NCI-H1092 (cell line): Measurements from ENCODE around the gene ADGRL3.
"Not testable (repeated sequence)": the region's sequence is repeated elsewhere in the genome, so short reads cannot be mapped to it uniquely, and the experiment has no call there.

Experiments
- DNase-seq: peaks from one replicate; lab custom pipeline; 2025; lab: John Stamatoyannopoulos, UW

The ADGRL3 gene

DNA sequence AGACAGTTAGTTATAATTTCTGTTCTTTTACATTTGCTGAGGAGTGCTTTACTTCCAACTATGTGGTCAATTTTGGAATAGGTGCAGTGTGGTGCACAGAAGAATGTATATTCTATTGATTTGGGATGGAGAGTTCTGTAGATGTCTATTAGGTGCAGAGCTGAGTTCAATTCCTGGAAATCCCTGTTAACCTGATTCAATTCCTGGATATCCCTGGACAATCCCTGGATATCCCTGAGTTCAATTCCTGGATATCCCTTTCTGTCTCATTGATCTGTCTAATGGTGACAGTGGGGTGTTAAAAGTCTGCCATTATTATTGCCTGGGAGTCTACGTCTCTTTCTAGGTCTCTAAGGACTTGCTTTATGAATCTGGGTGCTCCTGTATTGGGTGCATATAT, 557.9 kb downstream of the ADGRL3 start:
- DNase-seq, result not testable (repeated sequence)

DNA sequence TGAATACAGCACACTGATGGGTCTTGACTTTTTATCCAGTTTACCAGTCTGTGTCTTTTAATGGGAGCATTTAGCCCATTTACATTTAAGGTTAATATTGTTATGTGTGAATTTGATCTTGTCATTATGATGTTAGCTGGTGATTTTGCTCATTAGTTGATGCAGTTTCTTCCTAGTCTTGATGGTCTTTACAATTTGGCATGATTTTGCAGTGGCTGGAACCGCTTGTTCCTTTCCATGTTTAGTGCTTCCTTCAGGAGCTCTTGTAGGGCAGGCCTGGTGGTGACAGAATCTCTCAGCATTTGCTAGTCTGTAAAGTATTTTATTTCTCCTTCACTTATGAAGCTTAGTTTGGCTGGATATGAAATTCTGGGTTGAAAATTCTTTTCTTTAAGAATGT, 558.5 kb downstream of the ADGRL3 start:
- DNase-seq, result not testable (repeated sequence)

DNA sequence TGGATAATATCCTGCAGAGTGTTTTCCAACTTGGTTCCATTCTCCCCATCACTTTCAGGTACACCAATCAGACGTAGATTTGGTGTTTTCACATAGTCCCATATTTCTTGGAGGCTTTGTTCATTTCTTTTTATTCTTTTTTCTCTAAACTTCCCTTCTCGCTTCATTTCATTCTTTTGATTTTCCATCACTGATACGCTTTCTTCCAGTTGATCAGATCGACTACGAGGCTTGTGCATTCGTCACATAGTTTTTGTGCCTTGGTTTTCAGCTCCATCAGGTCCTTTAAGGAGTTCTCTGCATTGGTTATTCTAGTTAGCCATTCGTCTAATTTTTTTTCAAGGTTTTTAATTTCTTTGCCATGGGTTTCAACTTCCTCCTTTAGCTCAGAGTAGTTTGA, 559.1 kb downstream of the ADGRL3 start:
- DNase-seq, result not testable (repeated sequence)

DNA sequence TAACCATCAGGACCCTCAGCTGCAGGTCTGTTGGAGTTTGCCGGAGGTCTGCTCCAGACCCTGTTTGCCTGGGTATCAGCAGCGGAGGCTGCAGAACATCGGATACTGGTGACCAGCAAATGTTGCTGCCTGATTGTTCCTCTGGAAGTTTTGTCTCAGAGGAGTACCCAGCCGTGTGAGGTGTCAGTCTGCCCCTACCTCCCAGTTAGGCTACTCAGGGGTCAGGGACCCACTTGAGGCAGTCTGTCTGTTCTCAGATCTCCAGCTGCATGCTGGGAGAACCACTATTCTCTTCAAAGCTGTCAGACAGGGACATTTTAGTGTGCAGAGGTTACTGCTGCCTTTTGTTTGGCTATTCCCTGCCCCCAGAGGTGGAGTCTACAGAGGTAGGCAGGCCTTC, 559.8 kb downstream of the ADGRL3 start:
- DNase-seq, result not testable (repeated sequence)

DNA sequence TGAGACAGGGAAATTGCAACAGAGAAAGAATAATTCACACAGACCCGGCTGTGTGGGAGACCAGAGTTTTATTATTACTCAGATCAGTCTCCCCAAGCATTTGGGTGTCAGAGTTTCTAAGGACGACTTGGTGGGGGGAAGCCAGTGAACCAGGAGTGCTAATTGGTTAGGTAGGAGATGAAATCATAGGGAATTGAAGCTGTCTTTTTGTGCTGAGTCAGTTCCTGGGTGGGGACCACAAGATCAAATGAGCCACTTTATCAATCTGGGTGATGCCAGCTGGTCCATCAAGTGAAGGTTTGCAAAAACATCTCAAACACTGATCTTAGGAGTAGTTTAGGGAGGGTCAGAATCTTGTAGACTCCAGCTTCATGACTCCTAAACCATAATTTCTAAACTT, 560.7 kb downstream of the ADGRL3 start:
- DNase-seq, result no peak

DNA sequence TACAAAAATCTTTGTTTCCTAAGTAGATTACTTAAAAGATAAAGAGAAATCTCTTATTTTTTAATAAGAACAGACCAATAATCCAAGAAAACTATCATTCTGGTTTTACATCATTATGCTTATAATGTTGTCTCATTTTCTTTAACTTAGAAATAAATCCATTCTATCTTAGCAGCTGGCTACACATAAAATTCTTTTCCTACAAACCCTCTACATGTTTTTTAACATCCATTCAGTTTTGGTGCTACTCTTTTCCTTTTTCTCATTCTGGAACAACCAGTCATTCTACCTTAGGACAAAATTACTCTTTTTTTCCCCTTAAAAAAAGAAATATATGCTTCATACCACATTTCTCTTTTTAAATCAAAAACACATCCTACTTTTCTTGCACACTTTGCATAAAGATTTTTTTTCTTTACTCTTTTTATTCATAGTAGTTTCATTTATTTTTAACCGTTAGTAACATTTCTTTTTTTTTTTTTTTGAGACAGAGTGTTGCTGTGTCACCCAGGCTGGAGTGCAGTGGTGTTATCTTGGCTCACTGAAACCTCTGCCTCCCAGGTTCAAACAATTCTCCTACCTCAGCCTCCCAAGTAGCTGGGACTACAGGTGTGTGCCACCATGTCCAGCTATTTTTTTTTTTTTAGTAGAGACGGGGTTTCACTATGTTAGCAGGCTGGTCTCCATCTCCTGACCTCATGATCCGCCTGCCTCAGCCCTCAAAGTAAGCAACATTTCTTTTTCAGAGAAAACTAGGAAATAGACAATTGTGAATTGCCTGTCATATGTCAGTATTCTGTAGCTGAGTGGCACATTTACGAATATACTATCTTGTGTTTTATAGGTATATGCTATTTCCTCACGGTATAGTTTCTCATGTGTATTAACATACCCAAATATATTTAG, 562.8 kb downstream of the ADGRL3 start:
- DNase-seq, result no peak

DNA sequence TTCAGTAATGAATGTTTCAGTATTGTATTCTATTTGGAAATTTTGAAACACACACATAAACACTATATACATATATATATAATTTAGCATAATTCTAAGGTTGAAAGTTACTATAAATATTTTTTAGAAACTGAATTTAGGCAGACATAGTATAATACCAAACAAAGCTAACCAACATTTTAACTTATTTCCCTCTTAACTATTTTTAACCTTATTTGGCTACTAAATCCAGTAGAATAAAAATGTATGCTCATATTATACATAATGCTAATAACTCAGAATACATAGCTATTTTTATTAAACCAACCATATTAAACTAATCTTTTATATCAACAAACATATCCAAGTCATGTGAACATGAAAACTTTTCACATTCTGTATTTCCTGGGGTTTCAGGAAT, 563.6 kb downstream of the ADGRL3 start:
- no peak for DNase-seq

DNA sequence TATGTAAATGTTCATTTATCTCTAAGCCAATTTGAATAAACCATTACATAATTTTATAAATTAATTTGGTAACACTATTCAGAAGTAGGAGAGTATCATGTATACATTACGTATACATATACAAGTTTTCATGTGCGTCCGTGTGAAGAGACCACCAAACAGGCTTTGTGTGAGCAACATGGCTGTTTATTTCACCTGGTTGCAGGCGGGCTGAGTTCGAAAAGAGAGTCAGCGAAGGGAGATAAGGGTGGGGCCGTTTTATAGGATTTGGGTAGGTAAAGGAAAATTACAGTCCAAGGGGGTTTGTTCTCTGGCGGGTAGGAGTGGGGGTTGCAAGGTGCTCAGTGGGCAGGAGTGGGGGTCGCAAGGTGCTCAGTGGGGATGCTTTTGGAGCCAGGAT, 564.0 kb downstream of the ADGRL3 start:
- not testable (repeated sequence) for DNase-seq

DNA sequence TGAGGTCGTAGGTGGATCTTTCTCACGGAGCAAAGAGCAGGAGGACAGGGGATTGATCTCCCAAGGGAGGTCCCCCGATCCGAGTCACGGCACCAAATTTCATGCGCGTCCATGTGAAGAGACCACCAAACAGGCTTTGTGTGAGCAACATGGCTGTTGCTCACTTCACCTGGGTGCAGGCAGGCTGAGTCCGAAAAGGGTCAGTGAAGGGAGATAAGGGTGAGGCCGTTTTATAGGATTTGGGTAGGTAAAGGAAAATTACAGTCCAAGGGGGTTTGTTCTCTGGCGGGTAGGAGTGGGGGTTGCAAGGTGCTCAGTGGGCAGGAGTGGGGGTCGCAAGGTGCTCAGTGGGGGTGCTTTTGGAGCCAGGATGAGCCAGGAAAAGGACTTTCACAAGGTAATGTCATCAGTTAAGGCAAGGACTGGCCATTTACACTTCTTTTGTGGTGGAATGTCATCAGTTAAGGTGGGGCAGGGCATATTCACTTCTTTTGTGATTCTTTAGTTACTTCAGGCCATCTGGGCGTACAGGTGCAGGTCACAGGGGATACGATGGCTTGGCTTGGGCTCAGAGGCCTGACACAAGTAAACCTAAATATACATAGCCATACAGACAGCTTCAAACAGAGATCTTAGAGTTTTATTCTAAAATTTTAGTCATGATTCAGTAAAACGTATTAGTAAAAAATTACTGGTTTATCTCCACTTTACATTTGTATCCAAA, 569.5 kb downstream of the ADGRL3 start:
- not testable (repeated sequence) for DNase-seq

DNA sequence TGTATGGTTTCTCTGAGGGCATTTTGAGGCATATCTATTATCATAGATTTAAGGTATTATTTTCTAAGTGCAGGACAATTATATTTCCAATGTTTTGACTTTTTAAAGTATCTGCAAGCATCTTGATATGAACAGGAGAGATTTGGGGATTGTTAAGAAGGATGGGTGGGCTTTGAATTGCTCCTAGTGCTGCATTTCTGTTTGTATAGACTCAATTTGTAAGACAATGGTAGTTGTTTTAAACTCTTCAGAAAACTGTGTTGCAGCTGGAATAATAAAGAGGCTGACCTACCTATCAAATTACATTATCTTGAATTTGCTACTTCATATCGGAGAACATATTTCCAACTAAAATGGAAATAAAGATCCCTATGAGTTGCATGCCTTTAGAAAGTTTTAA, 570.3 kb downstream of the ADGRL3 start:
- no peak for DNase-seq

DNA sequence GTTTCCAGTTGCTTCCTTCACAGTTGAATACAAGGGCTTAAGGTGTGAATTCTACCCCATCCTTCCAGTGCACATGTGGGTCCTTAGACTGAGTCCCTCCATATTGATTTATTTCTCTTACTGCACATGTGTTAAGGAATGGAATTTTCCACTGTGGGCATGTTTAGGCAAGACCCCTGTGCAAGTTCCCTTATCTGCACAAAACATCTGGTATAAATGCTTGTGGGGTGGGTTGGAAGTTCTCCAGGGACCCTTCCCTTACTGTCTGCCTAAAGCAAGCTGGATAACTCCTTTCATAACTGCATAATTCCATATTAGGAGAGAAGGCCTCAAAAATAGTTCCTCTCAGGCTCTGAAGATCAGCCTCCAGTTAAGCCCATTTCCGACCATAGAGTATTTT, 570.9 kb downstream of the ADGRL3 start:
- DNase-seq, result no peak

DNA sequence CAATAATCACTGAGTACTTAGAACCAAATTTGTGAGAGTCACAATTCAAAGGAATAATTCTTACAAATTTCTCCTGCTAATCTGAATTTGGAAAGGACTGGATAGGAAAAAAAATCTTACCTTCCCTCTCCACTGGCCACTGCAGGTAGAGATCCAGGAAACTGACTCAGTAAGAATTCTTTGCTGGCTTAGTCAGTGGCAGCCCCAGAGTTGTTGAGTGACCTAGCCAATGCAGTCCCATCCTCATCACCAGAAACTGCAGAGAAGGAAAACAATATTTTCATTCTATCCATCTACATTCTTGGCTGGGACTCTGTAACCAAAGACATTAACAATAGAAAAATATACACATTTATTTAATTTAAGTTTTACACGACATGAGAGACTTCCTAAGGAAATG, 572.0 kb downstream of the ADGRL3 start:
- no peak for DNase-seq

DNA sequence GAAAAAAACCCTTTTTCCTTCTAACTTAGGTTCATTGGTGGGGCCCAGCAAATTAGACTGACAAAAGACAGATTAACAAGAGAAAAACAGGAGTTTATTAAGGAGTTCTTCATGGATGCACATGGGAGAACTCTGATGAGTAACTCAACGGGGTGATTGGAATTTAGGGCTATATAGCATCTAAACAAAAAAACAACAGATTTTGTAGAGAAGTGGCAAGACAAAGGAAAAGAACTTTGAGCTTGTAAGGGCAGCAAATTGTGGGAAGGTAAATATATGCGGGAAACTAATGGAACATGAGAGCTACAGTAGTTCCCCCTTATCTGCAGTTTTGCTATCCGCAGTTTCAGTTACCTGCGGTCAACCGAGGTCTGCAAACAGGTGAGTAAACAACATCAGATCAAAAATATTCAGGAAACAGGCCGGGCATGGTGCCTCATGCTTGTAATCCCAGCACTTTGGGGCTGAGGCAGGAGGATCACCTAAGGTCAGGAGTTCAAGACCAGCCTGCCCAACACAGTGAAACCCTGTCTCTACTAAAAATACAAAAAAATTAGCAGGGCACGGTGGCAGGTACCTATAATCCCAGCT, 573.6 kb downstream of the ADGRL3 start:
- DNase-seq, result no peak

DNA sequence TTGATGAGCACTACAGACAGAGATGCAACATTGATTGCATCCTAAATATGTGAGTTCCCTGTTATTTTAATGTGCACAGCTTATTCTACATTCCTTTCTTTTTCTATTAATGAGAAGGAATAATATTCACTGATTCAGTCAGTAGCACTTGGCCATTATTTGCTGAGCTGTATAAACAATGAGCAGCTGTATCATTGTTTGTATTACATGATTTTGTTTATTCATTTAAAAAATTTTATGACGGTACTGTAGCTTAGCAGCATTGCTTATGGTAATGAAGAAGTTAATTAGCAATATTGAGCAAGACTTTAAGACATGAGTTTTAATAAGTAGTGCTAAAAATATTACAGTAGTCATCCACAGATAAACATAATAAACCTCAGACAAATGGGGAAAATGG, 582.0 kb downstream of the ADGRL3 start:
- DNase-seq, result no peak

DNA sequence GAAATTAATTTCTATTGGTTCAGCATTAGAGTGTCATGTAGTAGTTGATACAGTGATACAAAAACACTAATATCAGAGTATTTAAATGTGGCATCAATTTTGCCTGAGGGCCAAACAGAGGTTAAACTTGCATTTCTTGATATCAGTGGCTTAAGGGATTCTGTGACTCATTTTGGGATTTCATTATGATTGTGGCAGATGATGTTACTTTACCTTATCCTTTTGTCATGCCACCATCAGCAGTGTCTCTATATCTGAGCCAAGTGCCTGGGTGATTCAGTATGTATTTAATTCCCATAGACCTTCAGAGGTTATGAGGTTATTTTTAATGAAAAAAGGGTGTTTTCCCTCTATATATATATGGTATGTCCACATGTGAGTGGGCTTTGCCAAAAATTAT, 582.9 kb downstream of the ADGRL3 start:
- no peak for DNase-seq

DNA sequence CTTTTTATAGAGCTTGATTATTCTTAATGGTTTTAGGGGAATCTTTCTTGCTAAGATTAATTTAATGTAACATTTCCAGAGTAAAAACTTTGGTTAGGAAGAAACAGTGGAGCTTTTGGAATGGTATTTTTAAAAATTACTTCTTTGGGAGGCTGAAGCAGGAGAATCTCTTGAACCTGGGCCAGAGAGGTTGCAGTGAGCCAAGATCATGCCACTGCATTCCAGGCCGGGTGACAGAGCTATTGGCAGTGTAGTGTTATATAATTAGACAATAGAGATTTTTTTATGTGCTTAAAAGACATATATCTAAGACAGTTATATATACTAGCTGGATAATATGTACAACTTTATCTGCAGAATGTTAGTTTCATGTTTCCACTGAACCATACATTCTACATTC, 585.6 kb downstream of the ADGRL3 start:
- DNase-seq, result no peak

DNA sequence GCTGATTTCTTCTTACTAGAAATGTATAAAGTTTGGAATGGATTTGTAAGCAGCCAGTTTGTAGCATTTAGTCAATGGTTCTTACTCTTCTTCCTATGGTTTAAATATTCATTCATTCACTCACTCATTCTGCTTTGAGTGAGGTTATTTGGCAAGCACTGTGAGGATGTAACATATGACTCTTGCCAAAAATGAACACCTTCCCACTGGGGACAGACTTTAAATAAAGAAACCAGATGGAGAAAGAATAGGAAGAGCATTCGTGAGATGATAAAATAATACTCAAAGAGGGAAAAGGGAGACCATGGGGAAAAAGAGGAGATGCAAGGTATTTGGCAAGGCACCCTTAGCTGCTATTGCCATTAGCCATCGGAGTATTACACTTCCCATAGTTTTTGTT, 586.1 kb downstream of the ADGRL3 start:
- DNase-seq, result no peak

DNA sequence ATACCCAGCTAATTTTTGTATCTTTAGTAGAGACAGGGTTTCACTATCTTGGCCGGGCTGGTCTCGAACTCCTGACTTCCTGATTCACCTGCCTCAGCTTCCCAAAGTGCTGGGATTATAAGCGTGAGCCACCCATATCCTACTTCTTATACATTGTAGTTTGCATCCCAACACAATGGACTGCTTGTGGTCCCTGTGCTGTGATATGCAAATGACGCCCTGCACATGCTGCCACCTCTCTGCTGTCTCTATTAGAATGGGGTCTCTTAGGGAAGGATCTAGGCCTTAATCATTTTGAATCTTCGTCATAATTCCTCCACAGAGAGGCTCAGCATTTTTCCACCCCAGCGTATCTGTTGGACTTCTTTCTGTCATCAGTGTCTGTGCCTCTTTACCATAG, 595.9 kb downstream of the ADGRL3 start:
- no peak for DNase-seq

DNA sequence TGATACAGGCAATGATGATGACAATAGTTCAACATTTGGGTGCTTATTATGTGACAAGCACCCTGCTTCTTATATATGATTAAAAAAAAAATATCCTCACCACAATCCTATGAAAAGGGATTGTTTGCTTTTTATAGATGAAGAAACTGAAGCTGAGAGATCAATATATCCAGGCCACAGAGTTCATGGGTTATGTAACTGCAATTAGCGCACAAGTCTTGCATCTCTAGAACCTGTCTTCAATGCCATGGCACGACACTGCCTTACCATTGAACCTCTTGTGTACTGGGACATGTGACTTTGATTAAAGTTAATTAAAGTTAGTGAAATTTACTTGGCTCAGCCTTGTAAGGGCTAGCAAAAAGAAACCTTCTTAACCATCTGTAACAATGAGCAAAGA, 599.7 kb downstream of the ADGRL3 start:
- DNase-seq, result no peak

DNA sequence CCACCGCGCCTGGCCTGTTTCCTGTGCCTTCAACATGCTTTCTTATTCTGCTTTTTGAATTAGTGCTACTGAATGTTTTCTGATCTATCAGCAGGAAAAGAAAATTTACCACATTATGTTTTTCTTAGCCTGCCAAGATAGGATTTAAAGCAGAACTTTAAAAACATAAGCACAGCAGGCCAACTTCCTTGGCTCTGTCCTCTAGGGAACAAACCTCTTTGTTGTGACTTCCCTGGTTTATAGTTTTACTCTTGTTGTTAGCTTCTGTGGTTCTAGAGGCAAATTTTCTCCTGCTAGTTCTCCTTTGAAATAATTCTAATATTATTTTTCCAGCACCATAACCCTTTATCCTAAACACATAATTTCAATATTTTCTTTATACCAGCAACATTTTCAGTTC, 605.1 kb downstream of the ADGRL3 start:
- DNase-seq, result no peak

DNA sequence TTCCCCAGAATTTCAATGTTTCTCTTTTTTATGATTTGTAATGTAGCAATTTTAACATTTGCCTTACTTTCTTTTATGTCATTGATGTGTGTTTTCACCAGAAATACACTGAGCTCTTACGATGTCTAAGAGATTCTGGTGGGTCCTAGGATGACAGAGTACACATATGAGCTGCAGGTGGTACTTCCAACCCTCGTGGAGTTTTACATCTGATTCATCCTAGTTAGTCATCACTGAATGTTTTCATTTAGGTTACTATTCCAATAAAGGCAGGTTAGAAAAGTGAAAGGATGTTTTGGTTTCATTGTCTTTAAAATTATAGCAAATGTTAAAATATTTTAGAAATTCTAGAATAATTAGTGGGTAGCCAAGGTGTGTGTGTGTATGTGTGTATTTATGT, 605.9 kb downstream of the ADGRL3 start:
- DNase-seq, result no peak

DNA sequence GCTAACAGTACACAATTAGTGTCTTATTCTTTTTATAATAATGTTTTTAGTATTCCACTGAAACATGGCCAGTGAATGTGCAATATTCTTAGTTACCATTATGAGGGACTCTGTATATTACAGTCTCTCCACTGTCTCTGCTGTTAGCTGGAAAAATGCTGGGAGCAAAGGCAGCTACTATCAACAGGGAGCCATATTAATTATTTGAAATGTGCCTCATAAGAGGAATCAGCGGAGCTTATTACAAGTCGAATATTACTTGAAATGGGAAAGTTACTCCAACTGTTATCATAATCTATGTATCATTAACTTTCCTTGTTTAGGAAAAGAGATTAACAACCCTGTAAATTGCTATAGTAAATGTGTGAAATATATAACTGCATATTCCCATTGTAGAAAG, 612.0 kb downstream of the ADGRL3 start:
- DNase-seq, result no peak

DNA sequence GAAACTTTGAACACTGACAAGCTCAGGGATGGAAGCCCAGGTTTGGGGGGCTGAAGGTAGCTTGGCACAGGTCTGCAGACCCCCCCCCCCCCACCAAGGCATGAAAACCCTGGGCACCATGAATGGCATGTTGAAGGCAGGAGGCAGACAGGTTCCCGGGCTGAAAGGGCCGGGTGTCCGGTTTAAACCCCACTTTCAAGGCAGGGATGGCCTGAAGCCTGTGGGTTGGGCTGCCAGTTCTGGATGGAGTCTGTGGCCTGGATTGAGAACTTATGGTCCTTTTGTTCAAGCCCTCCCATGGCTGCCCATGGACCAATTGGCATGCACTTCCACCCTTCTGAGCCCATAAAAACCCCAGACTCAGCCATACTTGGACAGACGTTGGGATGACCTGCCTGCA, 616.9 kb downstream of the ADGRL3 start:
- no peak for DNase-seq
